GM21786 (cell line): Measurements from ENCODE around the gene GTF2F2.

Source experiments
- ATAC-seq: cut with Tn5 transposase; IDR thresholded peaks from one replicate; pipeline ENCODE4 v1.9.1; 2021; ENCODE audit not compliant: unreplicated experiment

Gene GTF2F2

DNA sequence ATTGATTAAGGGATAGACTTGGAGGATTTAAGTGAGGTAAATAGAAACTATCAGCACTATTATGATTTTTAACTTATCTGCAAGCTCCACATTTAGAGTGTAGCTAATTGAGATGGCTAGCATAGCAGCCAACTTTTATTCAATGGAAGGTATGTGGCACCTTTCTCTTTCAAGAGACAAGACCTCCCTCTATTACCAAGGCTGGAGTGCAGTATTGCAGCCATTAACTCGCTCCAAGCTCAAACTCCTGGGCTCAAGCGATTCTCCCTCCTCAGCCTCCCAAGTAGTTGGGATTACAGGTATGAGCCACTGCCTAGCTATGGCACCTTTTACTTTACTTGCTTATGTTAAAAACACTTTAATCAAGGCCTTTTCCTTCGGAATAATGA, 212.5 kb downstream of the GTF2F2 start:
- ATAC-seq, result no peak

DNA sequence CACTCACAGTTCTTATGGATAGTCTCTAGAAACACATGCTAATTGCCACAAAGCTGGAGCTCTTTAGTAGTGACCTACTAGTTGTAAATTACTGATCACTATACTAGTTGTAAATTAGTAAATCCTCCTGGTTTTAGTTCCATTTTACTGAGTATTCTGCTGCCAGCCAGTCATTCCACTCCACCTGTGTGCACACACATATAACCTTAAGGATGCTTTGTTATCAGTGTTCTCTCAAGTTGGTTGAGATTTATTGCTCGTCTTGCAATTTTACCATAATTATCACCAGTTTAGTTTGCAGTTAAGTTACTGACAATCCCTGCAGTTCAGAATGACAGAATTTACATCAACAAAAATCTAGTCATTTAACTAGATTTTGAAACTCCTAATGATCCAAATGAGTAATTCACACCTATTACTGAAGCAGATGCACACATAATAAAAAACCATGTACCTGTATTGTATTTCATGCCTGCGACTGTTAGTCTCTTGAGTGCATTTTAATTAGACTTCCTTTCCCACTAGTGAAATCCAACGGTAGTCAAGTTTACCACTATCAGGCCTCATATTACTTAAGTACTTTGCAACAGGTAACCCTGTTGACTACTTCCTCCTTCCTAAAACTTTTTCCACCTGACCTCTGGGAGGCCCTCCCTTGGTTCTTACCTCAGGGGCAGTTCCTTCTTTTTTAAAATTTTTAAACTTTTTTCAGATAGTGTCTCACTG, 213.1 kb downstream of the GTF2F2 start:
- ATAC-seq, result no peak
